Measurements from ENCODE around the gene ARHGEF19. TPM values are rescaled to one million over a fixed set of nuclear protein-coding genes. Genes with fewer than 3 reads are reported as not detected.

ARHGEF19 gene
- total and polyA plus RNA-seq, 2 of the 13 experiments (the other 11 are each of a cell fraction or from before 2014, with no cell fraction given), result 1.7 to 1.8 TPM

DNA sequence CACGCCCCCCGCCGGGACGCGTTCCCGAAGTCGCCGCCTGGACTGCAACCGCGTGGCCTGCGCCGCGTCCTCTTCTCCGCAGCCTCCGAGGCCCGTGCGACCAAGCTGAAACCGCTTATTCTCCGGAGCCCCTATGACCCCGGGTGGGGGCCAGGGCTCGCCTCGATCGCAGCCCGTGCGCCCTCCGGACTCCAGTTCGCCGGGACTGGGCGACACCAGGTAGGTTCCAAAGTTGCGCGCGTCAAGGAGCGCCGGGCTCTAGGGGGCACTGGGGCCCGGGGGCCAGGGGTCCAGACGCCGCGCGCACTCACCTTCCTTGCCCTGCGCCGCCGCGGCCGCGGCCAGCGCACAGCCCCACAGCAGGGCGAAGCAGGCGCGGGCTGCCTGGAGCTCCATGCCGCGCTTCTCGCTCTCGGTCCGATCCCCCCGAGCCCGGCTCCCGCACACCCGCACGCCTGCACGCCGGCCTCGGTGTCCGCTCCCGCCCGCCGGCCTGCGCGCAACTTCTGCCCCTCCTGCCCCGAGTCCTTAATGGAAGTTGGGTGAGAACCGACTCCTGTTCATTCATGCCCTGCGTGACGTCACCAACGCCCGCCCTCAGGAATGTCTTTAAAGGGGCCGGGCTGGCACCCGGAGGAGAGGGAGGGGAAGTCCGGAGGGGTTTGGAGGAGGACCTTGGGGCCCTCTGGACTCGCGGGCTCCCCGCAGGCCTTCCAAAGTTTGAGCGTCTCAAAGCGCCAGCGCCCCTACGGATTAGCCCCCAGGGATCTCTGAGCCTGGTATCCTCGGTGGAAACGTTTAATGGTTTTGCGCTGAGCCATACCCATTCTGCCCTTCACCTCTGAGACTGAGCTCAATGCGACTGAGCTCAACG is 56.7 kb downstream of the ARHGEF19 start, which contains the start of gene EPHA2 (continued):
- TF ChIP-seq AHDC1 (CRISPR knock-in tag; IDR thresholded peaks at IDR 0.05; ENCODE audit: borderline replicate concordance), result no peak
- no peak for TF ChIP-seq CBFB (CRISPR knock-in tag; IDR thresholded peaks at IDR 0.05)
- TF ChIP-seq, protein P1, sequence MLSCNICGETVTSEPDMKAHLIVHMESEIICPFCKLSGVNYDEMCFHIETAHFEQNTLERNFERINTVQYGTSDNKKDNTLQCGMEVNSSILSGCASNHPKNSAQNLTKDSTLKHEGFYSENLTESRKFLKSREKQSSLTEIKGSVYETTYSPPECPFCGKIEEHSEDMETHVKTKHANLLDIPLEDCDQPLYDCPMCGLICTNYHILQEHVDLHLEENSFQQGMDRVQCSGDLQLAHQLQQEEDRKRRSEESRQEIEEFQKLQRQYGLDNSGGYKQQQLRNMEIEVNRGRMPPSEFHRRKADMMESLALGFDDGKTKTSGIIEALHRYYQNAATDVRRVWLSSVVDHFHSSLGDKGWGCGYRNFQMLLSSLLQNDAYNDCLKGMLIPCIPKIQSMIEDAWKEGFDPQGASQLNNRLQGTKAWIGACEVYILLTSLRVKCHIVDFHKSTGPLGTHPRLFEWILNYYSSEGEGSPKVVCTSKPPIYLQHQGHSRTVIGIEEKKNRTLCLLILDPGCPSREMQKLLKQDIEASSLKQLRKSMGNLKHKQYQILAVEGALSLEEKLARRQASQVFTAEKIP (CRISPR knock-in tag; IDR thresholded peaks at IDR 0.05; ENCODE audit: borderline replicate concordance), result no peak
- no peak for TF ChIP-seq GLMP (CRISPR knock-in tag; IDR thresholded peaks at IDR 0.05; ENCODE audit: borderline replicate concordance)
- no peak for TF ChIP-seq ZSCAN29 (CRISPR knock-in tag; conservative IDR thresholded peaks at IDR 0.05)
- TF ChIP-seq HNRNPL (IDR thresholded peaks at IDR 0.05; ENCODE audit: low read depth, low read length), result peak; percentile 86
- no peak for TF ChIP-seq ZNF512 (CRISPR knock-in tag; IDR thresholded peaks at IDR 0.05)
- TF ChIP-seq ZNF230 (CRISPR knock-in tag; IDR thresholded peaks at IDR 0.05), result 0 out of 2 replicates have a peak, but pooled peaks have one; percentile 78
- TF ChIP-seq, protein P2, sequence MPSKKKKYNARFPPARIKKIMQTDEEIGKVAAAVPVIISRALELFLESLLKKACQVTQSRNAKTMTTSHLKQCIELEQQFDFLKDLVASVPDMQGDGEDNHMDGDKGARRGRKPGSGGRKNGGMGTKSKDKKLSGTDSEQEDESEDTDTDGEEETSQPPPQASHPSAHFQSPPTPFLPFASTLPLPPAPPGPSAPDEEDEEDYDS (CRISPR knock-in tag; IDR thresholded peaks at IDR 0.05), result peak; percentile 99
- peak; percentile 81; the same call in 1 of the 2 replicates for TF ChIP-seq ZNF749 (CRISPR knock-in tag; IDR thresholded peaks at IDR 0.05; ENCODE audit: borderline replicate concordance)
- peak; percentile 86 for TF ChIP-seq NFKB2 (CRISPR knock-in tag; IDR thresholded peaks at IDR 0.05; ENCODE audit: borderline replicate concordance)
- TF ChIP-seq, protein P3, sequence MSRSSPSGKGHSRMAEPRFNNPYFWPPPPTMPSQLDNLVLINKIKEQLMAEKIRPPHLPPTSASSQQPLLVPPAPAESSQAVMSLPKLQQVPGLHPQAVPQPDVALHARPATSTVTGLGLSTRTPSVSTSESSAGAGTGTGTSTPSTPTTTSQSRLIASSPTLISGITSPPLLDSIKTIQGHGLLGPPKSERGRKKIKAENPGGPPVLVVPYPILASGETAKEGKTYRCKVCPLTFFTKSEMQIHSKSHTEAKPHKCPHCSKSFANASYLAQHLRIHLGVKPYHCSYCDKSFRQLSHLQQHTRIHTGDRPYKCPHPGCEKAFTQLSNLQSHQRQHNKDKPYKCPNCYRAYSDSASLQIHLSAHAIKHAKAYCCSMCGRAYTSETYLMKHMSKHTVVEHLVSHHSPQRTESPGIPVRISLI (CRISPR knock-in tag; IDR thresholded peaks at IDR 0.05; ENCODE audit: borderline replicate concordance), result no peak
- peak; percentile 78 for TF ChIP-seq YY1 (IDR thresholded peaks at IDR 0.05; ENCODE audit: insufficient read depth, insufficient replicate concordance, low read depth, low read length)
- TF ChIP-seq GTF2F1 (IDR thresholded peaks at IDR 0.05; ENCODE audit: low read length), result no peak
- peak; percentile 58; the same call in 1 of the 2 replicates for TF ChIP-seq MIXL1 (CRISPR knock-in tag; IDR thresholded peaks at IDR 0.05)
- 0 out of 2 replicates have a peak, but pooled peaks have one; percentile 46 for TF ChIP-seq ZFP90 (CRISPR knock-in tag; IDR thresholded peaks at IDR 0.05; ENCODE audit: borderline replicate concordance)

All from HepG2 (cell line).